Panc1 (cell line): Measurements from ENCODE around the gene PSAP.
"Not testable (repeated sequence)": the region's sequence is repeated elsewhere in the genome, so short reads cannot be mapped to it uniquely, and the experiment has no call there.

Experiments used
- TF ChIP-seq, protein P1 (sequence below), 2 experiments: IDR thresholded peaks; 2 replicates each; pipeline ENCODE4 v1.6.1; 2011 to 2012; ENCODE audit warnings: low read depth in 2 of 2, control low read depth in 1 of 2, low read length in 1 of 2, mild to moderate bottlenecking in 1 of 2, moderate library complexity in 1 of 2; ENCODE audit not compliant: insufficient read depth in 1 of 2
- TF ChIP-seq, protein P2 (sequence below): fragments of 450-650 bp; IDR thresholded peaks from 2 replicates; pipeline ENCODE4 v1.5.1; 2017; ENCODE audit warnings: mild to moderate bottlenecking

DNA sequence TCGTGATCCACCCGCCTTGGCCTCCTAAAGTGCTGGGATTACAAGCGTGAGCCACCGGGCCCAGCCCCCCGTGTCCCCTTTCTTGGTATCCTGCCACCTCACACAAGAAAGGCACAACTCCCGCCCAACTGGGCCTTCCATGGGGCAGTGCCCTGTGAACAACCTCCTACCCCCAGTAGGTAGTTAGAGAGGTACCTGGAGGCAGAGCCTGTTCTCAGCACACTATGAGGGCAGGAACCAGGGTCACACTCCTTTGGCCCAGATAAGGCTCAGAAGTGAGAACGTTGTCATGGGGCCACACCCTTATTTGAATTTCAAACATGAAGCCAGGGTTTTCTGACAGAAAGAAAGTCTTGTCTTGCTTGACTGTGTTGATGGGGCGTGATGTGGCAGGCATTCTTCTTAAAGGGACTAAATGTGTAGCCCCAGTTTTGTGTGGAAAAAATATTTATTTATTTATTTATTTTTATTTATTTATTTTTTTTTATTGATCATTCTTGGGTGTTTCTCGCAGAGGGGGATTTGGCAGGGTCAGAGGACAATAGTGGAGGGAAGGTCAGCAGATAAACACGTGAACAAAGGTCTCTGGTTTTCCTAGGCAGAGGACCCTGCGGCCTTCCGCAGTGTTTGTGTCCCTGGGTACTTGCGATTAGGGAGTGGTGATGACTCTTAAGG lies 23.8 kb upstream of the PSAP start:
- TF ChIP-seq, protein P1, sequence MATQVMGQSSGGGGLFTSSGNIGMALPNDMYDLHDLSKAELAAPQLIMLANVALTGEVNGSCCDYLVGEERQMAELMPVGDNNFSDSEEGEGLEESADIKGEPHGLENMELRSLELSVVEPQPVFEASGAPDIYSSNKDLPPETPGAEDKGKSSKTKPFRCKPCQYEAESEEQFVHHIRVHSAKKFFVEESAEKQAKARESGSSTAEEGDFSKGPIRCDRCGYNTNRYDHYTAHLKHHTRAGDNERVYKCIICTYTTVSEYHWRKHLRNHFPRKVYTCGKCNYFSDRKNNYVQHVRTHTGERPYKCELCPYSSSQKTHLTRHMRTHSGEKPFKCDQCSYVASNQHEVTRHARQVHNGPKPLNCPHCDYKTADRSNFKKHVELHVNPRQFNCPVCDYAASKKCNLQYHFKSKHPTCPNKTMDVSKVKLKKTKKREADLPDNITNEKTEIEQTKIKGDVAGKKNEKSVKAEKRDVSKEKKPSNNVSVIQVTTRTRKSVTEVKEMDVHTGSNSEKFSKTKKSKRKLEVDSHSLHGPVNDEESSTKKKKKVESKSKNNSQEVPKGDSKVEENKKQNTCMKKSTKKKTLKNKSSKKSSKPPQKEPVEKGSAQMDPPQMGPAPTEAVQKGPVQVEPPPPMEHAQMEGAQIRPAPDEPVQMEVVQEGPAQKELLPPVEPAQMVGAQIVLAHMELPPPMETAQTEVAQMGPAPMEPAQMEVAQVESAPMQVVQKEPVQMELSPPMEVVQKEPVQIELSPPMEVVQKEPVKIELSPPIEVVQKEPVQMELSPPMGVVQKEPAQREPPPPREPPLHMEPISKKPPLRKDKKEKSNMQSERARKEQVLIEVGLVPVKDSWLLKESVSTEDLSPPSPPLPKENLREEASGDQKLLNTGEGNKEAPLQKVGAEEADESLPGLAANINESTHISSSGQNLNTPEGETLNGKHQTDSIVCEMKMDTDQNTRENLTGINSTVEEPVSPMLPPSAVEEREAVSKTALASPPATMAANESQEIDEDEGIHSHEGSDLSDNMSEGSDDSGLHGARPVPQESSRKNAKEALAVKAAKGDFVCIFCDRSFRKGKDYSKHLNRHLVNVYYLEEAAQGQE (IDR thresholded peaks at IDR 0.05; ENCODE audit: insufficient read depth in 1 of 2, low read depth in 2 of 2, low read length in 1 of 2), result not testable (repeated sequence)
- TF ChIP-seq, protein P2, sequence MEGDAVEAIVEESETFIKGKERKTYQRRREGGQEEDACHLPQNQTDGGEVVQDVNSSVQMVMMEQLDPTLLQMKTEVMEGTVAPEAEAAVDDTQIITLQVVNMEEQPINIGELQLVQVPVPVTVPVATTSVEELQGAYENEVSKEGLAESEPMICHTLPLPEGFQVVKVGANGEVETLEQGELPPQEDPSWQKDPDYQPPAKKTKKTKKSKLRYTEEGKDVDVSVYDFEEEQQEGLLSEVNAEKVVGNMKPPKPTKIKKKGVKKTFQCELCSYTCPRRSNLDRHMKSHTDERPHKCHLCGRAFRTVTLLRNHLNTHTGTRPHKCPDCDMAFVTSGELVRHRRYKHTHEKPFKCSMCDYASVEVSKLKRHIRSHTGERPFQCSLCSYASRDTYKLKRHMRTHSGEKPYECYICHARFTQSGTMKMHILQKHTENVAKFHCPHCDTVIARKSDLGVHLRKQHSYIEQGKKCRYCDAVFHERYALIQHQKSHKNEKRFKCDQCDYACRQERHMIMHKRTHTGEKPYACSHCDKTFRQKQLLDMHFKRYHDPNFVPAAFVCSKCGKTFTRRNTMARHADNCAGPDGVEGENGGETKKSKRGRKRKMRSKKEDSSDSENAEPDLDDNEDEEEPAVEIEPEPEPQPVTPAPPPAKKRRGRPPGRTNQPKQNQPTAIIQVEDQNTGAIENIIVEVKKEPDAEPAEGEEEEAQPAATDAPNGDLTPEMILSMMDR, result not testable (repeated sequence)
